DMS153 treated with DMSO at 0.1 percent for 48 hours (cell line): ENCODE results near the gene SLC29A1.

Source experiments
- DNase-seq: peaks from one replicate; lab custom pipeline; 2025; ENCODE audit not compliant: unreplicated experiment; lab: John Stamatoyannopoulos, UW

Gene SLC29A1

DNA sequence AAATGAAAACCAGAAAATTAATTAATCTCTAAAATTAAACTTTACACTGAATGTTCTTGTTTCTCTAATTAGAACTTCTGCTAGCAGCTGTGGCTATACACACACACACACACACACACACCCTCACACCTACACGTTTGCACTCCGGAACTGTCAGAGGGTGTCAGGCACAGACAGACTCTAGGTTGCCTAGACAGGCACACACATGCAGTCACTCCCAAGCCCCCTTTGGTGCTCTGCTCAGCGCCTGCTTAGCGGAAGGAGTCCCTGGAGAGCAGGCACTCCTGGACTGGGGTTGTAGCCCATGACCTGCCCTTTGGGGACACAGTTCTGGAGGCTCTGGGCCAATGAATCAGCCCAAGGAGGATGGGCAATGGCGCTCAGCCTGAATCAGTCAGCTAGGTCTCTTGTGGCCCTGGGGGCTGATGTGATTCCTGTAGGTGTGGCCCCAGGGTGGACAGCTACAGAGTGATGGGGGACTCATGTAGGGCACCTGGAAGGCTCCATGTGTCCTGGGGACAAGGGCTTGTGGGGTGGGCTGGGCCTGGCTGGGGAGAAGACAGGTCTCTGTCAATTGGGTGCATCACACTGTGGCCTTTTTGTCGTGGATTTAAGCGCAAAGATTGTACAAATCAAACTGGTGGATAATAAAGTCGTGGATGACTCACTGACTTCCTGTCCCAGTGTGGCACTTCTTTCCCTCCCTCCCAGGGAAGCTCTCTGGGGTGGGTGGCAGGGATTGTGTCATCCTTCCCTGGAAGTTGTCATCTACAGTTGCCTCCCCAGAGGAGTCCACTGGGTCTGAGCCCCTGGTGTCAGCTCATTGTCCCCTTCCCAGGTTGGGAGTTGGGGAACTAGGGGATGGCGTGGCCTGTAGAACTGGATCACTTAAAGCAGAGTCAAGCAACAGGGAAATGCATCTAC, 55.6 kb downstream of the SLC29A1 start:
- no peak for DNase-seq
